ENCODE results near the gene ULBP2. TPM values are rescaled to one million over a fixed set of nuclear protein-coding genes. Genes with fewer than 3 reads are reported as not detected.
A peak's percentile ranks its signal among the peaks of the same experiment; 100 is the strongest.
"Not testable (repeated sequence)": the region's sequence is repeated elsewhere in the genome, so short reads cannot be mapped to it uniquely, and the experiment has no call there.

The ULBP2 gene
- total RNA-seq, 1 donor from 2014 or later = 0.14 TPM

DNA sequence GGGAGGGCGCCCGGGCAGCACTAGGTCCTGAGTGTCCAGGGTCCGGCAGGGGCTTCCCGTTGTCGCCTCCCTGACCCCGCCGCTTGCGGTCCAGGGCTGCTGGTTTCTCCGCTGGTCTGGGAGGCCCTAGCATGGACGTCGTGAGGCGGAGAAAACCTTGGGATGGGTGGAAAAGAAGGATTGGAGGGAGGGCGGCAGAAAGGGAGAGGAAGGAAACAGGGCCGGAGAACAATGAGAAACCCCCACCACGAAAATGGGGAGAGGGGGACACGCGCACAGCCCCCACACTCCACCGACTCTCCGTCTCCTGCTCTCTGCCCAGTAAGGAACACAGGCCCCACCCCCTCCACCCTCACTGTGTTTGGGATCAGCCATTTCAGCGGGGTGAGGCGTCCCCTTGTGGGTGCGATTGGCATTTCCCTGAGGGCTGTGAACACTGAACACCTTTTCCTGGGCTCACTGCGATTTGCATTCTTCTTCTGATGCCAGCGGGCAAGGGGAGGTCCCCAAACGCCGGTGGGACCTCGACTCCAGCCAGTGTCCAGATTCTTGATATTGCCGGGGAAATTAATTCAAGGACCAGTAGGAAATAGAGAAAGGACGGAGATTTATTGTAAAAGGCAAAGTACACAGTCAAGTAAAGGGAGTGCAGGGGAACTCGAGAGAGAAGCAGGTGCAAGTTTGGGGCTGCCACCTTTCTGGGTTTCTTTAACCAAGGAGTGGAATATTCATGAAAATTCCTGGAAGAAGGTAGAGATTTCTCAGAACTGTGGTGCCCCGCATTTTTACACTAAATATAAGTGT, 15.6 kb upstream of the ULBP2 start:
- DNase-seq (ENCODE audit: low spot score) = peak; percentile 91

DNA sequence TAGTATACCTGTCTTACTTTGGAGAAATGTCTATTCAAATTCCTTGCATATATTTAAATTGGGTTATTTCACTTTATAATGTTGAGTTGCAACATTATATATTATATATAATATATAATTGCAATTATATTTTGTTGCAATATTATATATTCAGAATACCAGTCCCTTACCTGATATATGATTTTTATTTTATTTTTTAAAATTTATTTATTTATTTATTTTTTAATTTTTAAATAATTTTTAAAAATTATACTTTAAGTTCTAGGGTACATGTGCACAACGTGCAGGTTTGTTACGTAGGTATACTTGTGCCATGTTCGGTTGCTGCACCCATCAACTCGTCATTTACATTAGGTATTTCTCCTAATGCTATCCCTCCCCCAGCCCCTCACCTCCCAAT, 14.8 kb upstream of the ULBP2 start:
- DNase-seq (ENCODE audit: low spot score) = not testable (repeated sequence)

DNA sequence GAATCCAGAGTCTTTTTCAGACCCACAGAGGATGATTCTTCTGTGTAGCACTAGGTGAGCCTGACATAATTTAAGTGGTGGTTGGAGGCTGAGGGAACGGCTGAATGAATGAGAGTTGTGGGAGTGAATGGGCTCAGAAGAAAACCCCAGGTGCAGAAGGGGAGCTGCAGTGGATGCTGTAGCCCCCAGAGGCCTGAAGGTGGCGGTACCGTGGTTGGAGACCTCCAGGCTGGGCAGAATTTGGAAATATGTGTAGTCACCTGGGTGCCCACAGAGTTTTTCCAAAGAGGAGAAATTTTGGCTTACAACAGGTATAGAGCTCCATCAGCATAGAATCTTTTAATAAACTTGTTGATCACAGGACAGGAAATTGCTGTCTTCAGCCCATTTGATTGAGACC, 12.4 kb upstream of the ULBP2 start:
- DNase-seq (ENCODE audit: low spot score) = no peak

DNA sequence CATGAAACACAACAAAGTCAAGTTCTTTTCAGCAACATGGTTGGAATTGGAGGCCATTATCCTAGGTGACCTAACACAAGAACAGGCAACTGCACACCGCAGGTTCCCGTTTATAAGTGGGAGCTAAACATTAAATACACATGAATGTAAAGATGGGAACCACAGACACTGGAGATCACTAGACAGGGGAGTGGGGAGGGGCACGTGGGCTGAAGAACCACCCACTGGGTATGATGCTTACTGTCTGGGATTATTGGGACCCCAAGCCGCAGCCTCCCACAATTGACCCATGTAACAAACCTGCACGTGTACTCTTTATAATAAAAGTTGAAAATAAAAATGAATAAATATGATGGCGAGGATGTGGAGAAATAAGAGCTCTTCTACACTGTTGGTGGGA, 10.3 kb upstream of the ULBP2 start:
- DNase-seq (ENCODE audit: low spot score) = no peak

DNA sequence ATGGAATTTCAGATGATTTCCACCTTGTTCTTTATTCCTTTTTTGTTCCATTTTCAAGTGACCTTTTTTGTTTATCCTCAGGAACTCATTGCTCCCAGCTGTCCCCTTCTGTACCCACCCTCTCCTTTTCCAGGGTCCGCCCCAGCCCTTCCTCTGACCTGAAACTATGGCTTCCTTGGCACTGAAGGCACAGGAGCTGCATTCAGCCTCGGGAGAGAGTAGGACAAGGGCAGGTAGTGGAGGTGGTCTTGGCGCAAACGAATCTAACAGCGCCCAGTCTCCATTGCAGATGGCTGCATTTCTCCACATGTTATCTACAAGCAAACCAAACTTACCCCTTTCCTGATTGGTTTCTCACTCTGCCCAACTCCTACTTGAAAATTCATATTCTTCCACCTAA, 8.8 kb upstream of the ULBP2 start:
- no peak for DNase-seq (ENCODE audit: low spot score)

DNA sequence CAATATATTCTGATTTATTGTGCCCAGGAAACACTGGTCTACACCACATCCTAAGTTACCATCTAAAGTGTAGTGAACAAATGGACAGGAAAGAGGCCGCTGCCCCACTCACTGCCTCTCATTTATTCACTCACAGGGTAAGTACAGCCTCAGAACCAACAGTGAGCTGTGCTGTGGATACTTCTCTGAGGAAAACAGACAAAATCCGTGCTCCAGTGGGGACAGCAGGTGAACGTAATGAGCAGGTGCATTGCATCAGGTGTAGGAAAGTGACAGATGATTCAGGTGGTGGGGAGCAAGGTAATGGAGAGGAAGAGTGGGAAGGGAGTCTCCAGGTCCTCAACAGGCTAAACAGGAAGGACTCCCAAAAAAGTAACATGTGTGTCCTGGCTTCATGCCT, 8.4 kb upstream of the ULBP2 start:
- DNase-seq (ENCODE audit: low spot score) = no peak

DNA sequence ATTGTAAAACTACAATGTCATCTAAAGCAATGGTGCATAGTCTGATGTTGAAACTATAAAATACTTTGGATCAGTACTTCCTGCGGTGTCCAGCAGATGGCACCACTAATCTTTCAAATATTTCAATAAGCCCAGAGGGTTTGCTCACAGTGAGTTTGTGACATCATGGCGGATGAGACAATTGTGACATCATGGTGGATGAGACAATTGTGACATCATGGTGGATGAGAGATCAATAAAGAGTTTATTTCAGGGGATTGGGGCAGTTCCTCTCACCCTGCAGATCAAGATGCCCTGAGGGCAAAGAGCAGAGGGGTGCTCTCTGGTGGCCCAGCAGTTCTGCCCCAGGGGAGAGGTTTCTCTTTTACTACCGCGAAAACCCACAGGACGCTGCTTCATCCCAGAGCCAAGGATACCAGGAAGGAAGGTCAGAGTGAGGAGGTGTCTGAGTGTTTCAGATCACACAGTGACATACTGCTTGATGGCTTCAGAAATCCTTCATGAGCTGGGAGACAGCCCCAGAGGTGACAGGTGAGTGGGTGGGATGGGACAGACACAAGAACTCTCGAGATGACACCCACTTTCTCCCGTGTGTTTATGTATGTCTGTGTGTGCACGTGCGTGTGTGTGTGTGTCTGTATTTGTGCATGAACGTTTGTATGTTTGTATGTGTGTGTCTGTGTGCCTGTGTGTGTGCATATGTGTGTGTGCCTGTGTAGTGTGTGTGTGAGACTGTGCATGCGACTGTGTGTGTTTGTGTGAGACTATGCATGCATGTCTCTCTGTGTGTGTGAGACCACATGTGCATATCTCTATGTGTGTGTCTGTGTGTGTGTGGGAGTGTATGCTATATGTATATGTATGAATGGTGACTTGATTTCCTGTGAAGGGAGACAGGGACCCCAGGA, 7.3 kb upstream of the ULBP2 start:
- DNase-seq (ENCODE audit: low spot score) = peak; percentile 74

DNA sequence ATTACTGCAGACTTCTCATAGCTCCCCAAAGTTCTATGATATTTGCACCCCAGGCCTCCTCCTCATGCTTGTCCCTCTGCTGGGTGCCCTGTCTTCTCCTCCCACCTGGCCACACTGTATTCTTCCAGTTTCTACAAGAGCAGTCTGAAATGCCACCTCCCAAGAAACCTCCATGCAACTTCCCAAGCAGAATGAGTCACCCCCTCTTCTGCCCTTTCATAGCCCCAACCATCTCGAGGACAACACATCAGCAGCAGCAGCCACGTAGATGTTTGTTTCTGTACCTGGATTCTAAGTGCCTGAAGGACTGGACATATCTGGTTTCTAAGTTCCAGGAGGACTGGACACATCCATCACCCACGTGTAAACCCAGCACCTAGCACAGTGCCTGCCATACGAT, 6.6 kb upstream of the ULBP2 start:
- DNase-seq (ENCODE audit: low spot score) = no peak

DNA sequence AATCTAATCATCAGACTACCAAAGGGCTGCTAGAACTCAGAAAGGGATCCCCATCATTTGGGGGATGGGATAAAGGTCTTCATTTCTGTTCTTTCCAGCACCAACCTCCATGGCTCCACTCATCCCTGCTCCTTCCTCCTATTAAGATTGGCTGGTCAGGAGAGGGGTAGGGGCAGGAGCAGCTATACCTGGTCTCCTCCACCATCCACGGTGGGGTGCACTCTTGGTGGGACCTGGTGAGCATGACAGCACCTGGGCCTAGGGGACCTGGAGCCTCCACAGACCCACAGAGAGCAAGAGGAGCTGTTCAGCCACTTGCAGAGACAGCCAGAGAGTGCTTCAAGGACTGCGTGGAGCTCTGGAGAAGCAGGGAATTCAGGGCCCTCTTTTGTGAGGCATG, 6.1 kb upstream of the ULBP2 start:
- no peak for DNase-seq (ENCODE audit: low spot score)

DNA sequence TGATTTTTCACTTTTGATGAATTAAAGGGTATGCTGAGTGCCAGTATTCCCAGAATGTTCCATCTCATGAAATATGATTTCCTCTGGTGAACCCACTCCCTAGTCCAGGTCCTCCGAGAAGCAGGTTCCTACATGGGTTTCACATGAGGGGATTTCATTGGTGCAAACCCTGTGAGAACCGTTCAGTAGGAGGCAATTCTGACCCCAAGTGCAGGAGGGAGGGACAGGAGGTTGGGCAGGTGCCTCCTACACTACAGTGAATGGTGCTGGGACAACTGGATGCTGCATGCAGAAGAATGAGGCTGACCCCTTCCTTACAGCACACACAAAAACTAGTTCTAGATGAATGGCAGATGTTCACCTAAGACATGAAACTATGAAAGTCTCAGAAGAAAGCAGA, 5.1 kb upstream of the ULBP2 start:
- DNase-seq (ENCODE audit: low spot score) = no peak

DNA sequence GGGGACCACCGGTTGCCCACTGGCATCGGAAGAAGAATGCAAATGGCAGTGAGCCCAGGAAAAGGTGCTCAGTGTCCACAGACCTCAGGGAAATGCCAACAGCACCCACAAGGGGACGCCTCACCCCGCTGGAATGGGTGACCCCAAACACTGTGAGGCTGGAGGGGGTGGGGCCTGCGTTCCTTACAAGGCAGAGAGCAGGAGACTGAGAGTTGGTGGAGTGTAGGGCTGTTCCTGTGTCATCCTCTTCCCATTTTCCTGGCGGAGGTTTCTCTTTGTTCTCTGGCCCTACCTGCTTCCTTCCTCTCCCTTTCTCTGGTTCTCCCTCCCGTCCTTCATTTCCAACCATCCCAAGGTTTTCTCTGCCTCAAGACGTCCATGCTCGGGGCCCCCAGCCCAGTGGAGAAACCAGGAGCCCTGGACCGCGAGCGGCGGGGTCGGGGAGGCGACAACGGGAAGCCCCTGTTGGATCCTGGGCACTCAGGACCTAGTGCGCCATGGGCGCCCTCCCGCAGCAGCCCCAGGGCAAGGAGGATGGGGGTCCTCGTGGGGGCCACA, 3.7 kb upstream of the ULBP2 start:
- not testable (repeated sequence) for DNase-seq (ENCODE audit: low spot score)

DNA sequence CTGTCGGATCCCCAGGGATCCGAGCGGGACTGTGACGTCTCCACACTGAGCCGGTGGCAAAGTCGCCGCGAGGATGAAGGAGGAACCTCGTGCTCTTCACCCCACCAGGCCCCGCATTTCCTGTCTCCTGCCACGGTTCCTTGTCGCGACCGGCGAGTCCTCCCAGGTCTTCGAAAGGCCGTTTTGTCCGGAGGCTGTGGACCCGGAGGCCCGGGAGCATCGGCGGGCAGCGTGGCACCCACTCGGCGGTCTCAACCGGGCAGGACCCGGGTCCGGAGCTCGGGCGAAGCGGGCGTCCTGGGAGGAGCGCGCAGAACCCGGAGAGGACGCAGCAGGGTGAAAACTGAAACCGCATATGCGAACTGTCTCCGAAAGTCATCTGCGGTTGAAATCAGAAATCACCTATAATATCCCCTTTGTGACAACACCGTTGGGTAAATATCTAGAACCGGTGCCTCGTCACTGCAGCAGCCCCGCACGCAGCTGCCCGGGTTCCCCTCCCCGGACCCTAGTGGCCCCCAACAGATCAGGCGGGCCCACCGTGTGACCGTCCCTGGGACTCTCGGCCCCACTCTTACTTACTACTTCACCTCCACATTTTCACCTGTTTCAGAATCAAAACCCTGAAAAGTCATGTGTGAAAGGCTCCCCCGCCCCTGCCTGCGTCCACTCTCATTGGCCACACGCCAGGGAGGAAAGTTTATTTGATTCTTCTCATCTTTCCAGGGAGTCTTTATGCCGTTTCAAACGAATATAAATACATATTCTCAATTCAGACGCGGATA, 3.1 kb upstream of the ULBP2 start:
- no peak for DNase-seq (ENCODE audit: low spot score)

DNA sequence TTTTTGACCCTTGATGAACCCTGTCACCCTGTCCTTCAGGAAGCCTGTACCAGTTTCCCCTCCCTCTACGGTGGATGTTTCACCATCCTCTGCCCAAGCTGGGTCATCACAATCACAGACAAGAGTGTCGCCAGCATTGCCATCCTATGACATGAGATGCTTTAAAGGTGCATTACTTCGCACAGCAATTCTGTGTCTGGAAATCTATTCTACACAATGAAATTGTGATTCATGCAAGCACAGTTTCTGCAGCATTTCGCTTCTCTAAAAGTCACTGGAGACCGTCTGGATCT, 2.5 kb upstream of the ULBP2 start:
- DNase-seq (ENCODE audit: low spot score) = no peak

DNA sequence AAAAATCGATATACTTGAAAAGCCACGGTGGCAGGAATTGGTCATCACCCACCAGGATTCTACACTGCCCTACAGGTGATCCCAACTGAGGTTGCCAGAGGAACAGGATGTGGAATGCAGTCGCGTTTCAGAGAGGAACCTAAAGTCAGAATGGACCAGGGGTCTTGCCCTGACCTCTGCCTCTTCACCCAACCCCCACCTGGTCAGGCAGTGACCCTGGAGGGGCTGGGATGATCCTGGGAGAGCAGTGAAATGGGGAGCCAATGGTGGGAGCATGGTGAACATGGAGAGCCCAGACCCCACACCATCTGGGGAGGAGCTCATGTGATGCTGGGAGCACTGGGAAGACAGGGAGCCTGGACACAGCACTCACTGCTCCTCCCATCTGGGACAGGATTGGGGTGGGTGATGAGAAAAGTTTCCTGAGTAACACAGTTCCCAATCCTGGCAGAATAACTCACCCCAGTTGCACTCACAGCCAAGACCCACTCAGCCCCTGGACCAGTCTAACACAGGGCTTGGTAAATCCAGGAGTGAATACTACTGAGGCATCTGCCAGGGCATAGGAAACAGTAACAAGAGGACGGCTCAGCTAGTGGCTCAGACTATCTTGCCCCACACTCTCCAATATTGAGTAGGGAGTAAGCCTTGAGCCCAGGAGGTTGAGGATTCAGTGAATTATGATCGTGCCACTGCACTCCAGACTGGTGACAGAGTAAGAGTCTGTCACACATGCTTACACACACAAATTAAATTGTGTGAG, 1.7 kb upstream of the ULBP2 start:
- no peak for DNase-seq (ENCODE audit: low spot score)

DNA sequence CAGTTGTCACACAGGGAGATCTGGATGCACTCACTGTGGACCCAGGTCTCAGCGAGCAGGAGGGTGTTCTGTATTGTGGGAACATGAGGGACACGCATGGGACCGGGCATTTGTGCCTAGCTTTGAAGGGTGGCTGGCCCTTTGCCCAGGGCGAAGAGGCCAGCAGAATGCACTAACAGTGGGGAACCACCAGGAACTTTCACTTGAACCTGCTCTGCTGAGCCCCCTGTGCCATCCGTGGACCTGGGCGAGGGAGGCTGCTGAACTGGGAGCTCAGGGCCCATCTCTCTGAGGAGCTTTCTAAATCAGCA, 1.2 kb upstream of the ULBP2 start:
- DNase-seq (ENCODE audit: low spot score) = no peak

DNA sequence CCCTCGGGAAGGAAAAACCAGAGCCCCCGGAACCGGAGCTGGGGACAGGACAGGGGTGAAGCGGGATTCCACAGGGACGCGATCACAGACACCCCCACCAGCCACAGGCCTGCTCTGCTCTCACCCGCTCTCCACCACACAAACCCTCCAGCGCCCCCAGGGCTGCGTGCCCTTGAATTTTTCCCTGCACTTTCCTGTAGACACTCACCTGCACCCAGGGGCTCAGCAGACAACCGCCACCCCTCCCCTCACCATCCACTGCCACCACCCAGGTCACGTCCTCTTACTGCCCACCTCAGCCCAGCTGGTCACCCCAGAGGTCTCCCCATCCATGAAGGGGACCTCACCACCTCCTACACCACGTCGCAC, 631 bp downstream of the ULBP2 start:
- no peak for DNase-seq (ENCODE audit: low spot score)

DNA sequence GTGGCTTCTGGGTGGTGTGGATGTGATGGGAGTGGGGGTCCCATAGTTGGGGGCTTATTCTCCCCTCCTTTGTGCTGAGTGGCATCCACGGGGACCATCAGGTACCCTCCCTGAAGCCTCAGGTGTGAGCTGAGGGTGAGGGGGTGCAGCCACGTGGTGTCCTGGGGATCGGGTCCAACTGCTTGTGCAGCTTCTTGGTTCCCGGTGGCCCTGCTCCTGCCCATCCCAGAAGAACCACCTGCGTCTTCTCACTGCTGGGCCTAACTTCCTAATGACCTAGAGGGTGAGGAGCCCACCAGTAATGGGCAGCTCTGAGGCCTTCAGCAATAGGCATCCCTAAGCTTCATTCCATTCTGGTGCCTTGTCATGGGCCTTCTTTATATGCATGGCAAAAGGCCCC, 1.5 kb downstream of the ULBP2 start:
- DNase-seq (ENCODE audit: low spot score) = not testable (repeated sequence)

DNA sequence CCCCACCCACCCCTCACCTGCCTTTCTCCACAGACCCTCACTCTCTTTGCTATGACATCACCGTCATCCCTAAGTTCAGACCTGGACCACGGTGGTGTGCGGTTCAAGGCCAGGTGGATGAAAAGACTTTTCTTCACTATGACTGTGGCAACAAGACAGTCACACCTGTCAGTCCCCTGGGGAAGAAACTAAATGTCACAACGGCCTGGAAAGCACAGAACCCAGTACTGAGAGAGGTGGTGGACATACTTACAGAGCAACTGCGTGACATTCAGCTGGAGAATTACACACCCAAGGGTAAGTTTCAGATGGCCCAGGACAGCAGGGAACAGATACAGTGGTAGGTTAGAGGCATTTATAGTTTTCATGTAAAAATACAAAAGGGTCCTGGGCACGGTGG, 3.5 kb downstream of the ULBP2 start:
- DNase-seq (ENCODE audit: low spot score) = not testable (repeated sequence)

DNA sequence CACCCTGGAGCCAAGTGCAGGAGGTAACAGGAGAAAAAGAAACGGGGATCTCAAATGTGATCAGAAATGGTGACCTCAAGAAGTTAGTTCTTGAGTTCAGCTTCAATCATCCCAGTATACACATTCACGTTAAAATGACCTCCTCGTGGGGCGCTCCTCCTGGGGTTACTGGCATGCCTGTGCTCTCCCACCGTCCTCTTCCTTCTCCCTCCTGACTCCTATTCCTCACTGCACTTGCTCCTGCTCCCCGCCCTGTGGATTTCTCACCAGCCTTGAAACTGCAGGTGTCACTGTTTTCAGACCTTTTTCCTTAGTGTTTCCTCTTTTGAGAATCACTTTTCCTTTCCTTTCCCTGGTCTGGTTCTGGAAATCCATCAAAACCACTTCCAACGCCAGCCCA, 4.8 kb downstream of the ULBP2 start:
- DNase-seq (ENCODE audit: low spot score) = not testable (repeated sequence)

DNA sequence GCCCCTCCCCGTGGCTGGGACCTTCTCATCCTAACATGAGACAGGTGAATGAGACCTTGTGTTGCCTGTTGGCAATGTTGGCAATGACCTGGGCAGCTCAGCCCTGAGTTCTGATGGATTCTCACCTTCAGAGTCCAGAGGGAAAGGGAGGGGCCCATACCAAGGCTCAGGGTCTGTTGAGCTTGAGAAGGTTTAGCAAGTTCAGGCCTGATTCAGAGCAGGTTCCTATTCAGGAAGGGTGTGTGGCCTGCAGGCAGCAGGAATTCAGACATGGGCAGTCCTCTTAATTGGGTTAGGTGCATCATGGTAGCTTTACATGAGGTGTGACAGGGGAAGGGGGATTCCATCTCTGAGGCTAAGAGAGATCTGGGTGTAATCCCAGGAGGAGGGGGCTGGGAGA, 5.7 kb downstream of the ULBP2 start:
- not testable (repeated sequence) for DNase-seq (ENCODE audit: low spot score)

DNA sequence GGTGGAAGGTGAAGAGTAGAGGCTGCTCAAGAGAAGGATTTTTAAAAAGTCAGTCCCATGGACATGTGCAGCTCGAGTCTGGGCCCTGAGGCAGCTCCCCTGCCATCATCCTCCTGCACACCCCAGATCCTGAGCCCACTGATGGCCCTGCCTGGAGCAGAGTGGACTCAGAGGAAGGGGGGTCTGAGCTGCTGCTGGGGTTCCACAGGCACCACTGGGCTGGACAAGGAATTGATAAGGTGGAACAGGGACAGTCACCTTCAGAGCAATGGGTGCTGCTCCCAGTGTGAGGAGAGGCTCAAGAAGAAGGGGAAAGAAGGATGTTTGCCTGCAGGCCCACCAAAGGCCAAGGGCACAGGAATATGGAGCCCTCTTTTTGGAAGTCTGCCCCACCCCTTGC, 6.2 kb downstream of the ULBP2 start:
- DNase-seq (ENCODE audit: low spot score) = no peak

DNA sequence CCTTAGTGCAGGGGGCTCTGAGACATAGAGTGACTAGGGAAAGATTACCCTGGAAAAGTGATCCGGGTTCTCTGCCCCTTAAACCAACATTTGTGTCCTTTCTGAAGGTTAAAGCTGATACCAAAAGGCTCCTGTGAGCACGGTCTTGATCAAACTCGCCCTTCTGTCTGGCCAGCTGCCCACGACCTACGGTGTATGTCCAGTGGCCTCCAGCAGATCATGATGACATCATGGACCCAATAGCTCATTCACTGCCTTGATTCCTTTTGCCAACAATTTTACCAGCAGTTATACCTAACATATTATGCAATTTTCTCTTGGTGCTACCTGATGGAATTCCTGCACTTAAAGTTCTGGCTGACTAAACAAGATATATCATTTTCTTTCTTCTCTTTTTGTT, 6.8 kb downstream of the ULBP2 start:
- no peak for DNase-seq (ENCODE audit: low spot score)
